Stomach (tissue), 4 donors: ENCODE data around the gene RGS7.
"Not testable (repeated sequence)": the region's sequence is repeated elsewhere in the genome, so short reads cannot be mapped to it uniquely, and the experiment has no call there.

Experiments used
- POLR2A ChIP-seq, 4 donors: fragments of 450-650 bp; IDR thresholded peaks; one replicate each; pipeline ENCODE4 v1.6.1; 2016; ENCODE audit warnings: antibody characterized with exemption in 4 of 4, control low read depth in 2 of 4, mild to moderate bottlenecking in 1 of 4, moderate library complexity in 1 of 4
- POLR2AphosphoS5 ChIP-seq, 3 donors: sonication (generic); formaldehyde crosslinking; IDR thresholded peaks; one replicate each; pipeline ENCODE4 v1.6.1; 2016; ENCODE audit warnings: antibody characterized with exemption in 3 of 3
- TF ChIP-seq, protein P1 (sequence below), 7 experiments: fragments of 450-650 bp in 4 of 7; fragments of 200-600 bp in 3 of 7; sonication (generic) in 3 of 7; IDR thresholded peaks; one replicate each; pipeline ENCODE4 v1.5.1; 2016 to 2019; ENCODE audit warnings: antibody characterized with exemption in 7 of 7, control low read depth in 2 of 7, mild to moderate bottlenecking in 1 of 7

- TF ChIP-seq, protein P1, sequence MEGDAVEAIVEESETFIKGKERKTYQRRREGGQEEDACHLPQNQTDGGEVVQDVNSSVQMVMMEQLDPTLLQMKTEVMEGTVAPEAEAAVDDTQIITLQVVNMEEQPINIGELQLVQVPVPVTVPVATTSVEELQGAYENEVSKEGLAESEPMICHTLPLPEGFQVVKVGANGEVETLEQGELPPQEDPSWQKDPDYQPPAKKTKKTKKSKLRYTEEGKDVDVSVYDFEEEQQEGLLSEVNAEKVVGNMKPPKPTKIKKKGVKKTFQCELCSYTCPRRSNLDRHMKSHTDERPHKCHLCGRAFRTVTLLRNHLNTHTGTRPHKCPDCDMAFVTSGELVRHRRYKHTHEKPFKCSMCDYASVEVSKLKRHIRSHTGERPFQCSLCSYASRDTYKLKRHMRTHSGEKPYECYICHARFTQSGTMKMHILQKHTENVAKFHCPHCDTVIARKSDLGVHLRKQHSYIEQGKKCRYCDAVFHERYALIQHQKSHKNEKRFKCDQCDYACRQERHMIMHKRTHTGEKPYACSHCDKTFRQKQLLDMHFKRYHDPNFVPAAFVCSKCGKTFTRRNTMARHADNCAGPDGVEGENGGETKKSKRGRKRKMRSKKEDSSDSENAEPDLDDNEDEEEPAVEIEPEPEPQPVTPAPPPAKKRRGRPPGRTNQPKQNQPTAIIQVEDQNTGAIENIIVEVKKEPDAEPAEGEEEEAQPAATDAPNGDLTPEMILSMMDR (IDR thresholded peaks at IDR 0.05) = not testable (repeated sequence)
- TF ChIP-seq POLR2A, POLR2AphosphoS5 (IDR thresholded peaks at IDR 0.05): not testable (repeated sequence)
These were observed 474.2 kb downstream of the RGS7 start for GRCh38 chr1:240882656-240883308.
